ENCODE data around the gene PPP2R3A.

PPP2R3A gene

DNA sequence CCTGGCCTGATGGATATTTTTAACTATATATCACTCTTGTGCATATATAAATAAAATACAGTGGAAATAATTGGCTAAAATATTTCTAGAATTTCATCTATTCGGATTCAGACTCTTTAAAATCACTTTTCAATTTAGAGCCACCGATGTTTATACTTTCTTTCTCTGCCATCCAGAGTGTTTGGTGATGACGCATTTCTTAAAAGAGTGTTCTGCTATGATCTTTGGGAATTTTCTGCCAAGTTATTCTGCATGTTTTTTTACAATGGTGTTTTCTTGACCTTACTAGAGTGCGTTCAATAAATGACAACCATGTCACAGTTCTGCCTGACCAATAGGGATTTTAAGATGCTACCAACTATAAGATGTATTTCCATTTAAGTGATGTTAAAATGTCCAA lies 30.2 kb downstream of the PPP2R3A start:
- H3K4me3 ChIP-seq (ENCODE audit: low read depth, low read length): no peak overlapping the region
- TF ChIP-seq, protein P1, sequence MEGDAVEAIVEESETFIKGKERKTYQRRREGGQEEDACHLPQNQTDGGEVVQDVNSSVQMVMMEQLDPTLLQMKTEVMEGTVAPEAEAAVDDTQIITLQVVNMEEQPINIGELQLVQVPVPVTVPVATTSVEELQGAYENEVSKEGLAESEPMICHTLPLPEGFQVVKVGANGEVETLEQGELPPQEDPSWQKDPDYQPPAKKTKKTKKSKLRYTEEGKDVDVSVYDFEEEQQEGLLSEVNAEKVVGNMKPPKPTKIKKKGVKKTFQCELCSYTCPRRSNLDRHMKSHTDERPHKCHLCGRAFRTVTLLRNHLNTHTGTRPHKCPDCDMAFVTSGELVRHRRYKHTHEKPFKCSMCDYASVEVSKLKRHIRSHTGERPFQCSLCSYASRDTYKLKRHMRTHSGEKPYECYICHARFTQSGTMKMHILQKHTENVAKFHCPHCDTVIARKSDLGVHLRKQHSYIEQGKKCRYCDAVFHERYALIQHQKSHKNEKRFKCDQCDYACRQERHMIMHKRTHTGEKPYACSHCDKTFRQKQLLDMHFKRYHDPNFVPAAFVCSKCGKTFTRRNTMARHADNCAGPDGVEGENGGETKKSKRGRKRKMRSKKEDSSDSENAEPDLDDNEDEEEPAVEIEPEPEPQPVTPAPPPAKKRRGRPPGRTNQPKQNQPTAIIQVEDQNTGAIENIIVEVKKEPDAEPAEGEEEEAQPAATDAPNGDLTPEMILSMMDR (IDR thresholded peaks at IDR 0.05; ENCODE audit: borderline replicate concordance, insufficient read depth, low read depth, low read length): no peak

DNA sequence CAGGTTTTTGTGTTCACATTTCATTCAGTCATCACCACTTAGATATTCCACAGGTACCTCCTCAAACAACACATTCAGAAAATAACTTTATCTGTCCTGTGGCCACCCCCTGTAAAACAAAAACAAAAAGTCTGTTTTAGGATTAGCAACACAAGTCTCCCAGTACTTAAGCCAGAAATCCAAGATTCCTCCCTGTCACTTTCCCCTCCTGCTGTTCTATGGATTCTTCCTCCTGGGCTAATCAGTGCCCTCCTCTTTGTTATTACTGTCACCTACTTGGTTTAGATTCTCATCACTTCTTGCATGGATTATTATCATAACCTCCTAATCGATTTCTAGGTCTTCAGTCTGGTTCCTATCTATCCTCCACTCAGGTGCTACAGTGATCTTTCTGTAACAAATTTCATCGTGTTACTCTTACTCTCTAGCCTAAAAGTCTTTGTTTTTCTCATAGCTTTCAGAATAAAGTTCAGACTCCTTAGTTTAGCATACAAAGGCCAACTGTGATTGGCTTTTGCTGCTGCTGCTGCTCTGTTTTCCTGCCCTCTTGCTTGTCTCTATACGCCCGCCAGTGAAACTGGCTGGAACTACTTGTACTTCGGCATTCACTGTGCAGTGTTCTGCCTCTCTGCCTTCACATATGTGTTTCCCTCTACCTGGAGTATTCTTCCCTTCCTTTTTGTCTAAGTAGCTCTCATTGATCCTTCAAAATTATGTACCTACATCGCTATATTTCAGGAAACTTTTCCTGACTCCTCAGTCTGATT lies 32.2 kb downstream of the PPP2R3A start:
- TF ChIP-seq, protein P1 (IDR thresholded peaks at IDR 0.05; ENCODE audit: borderline replicate concordance, insufficient read depth, low read depth, low read length): no peak
- H3K4me3 ChIP-seq (ENCODE audit: low read depth, low read length): no peak overlapping the region

DNA sequence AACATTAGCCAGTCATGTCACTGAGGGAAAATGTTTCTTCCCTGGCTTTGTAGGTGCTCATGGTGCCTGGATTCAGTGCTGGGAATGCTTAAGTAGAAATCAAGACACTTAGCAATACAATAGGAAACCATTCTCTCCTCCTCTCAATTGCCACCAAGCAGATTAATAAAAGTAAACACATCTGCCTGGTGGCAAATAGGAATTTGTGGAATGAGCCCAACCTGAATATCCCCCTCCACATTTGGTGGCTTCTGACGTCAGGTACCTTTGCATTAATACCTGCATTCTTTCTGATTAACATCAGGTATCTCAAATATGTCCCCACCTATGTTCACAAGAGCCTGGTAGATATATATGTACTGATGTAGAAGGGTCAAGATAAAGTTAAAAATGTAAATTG lies 42.7 kb downstream of the PPP2R3A start:
- TF ChIP-seq, protein P1 (IDR thresholded peaks at IDR 0.05; ENCODE audit: borderline replicate concordance, insufficient read depth, low read depth, low read length): no peak
- H3K4me3 ChIP-seq (ENCODE audit: low read depth, low read length): no peak overlapping the region

DNA sequence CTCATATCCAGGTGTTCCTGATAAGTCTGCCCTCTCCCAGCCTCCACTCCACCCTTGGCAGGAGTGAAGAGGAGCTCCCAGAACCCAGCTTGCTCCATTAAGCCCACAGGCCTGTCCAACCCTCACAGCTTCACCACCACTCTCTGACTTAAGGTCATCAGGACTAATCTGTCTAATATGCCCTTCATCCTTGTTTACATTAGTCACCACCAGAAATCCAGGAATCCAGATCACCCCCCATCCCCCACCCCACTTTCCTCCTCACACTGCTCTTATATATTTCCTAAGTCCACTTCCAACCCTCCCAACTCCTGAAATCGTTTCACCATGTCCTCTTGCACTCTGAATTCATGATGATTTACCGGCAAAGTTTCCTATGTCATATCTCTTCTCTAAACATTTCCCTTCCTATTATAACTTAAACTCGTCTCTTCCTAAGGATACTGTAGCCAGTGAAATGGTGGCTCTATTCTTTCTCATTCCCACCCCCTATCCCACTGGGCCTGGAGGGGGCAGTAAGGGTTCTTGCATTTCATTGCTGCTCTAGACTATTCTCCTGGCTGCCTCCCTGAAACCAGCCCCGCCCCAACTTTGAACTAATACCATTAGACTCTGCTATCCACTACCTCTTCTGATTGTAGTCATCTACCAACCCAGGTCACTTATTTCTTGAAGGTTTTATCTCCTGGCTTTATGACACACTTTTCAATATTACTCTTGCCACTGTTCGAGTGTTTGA lies 43.4 kb downstream of the PPP2R3A start:
- TF ChIP-seq, protein P1 (IDR thresholded peaks at IDR 0.05; ENCODE audit: borderline replicate concordance, insufficient read depth, low read depth, low read length): no peak
- no peak overlapping the region for H3K4me3 ChIP-seq (ENCODE audit: low read depth, low read length)

DNA sequence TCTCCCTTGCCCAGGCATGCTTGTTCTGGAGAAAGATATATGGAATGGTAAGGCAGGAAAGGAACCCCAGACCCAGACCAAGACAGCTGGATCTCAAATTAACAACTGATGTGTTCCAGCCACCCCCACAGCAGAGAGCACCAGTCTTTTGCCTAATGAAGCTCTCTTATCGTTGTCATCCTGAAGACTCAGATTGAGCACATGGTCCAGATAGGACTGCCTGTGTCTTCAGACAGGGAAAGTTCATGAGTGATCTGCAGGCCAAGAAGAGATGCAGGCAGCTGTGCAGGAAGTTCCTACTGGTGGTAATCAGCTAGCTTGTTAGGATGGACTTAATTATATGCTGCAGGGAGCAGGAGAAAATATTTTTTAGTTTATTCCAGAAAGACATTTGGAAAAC lies 53.3 kb downstream of the PPP2R3A start:
- no peak overlapping the region for H3K4me3 ChIP-seq (ENCODE audit: low read depth, low read length)
- TF ChIP-seq, protein P1 (IDR thresholded peaks at IDR 0.05; ENCODE audit: borderline replicate concordance, insufficient read depth, low read depth, low read length): no peak

DNA sequence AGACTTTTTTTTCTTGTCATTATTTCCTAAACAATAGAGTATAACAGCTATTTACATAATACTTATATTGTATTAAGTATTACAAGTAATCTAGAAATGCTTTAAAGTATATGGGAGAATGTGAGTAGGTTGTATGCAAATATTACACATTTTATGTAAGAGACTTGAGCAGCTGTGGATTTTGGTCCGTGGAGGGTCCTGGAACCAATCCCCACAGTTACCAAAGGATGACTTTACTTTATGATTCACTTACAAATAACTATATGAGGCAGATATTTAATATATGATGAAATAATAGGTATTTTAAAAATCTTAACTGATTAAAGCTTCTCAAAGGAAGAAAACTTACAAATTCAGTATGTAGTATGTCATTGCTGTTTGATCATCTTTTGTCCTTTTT lies 56.3 kb downstream of the PPP2R3A start:
- TF ChIP-seq, protein P1 (IDR thresholded peaks at IDR 0.05; ENCODE audit: borderline replicate concordance, insufficient read depth, low read depth, low read length): no peak
- no peak overlapping the region for H3K4me3 ChIP-seq (ENCODE audit: low read depth, low read length)
